Left lung (tissue), 10 donors: ENCODE results near the gene RBP4. TPM values are rescaled to one million over a fixed set of nuclear protein-coding genes. Genes with fewer than 3 reads are reported as not detected.

ENCODE experiments used
- ATAC-seq: fragments of 200-7000 bp; cut with Tn5 transposase; one replicate; pipeline ENCODE4 v1.9.1; 2020; ENCODE audit warnings: moderate library complexity
- DNase-seq, 4 donors: peaks; one replicate each; pipeline ENCODE4 v3.0.0-alpha.2; 2013 to 2020
- H3K27ac ChIP-seq, 2 donors: fragments of 200-600 bp; sonication (generic) in 1 of 2; one replicate each; pipeline versions ENCODE4 v1.5.0 to v1.8.0; 2020 to 2021
- H3K27me3 ChIP-seq, 2 donors: fragments of 200-600 bp; sonication (generic) in 1 of 2; one replicate each; pipeline versions ENCODE4 v1.5.0 to v1.8.0; 2020 to 2021
- H3K36me3 ChIP-seq, 2 donors: fragments of 200-600 bp; sonication (generic) in 1 of 2; one replicate each; pipeline versions ENCODE4 v1.5.0 to v1.8.0; 2020 to 2021
- H3K4me1 ChIP-seq, 2 donors: fragments of 200-600 bp; one replicate each; pipeline ENCODE4 v1.8.0; 2021
- H3K4me3 ChIP-seq, 2 donors: fragments of 200-600 bp; sonication (generic) in 1 of 2; one replicate each; pipeline versions ENCODE4 v1.5.0 to v1.8.0; 2020 to 2021; ENCODE audit warnings: mild to moderate bottlenecking in 1 of 2
- H3K9me3 ChIP-seq, 2 donors: fragments of 200-600 bp; sonication (generic) in 1 of 2; one replicate each; pipeline versions ENCODE4 v1.5.0 to v1.8.0; 2020 to 2021
- CTCF ChIP-seq, 2 donors: fragments of 200-600 bp; sonication (generic) in 1 of 2; IDR thresholded peaks; one replicate each; pipeline versions ENCODE4 v1.5.0 to v1.8.0; 2021; ENCODE audit warnings: antibody characterized with exemption in 2 of 2
- intact Hi-C, 2 donors: fragments of 100-400 bp; cut with DNase I; formaldehyde crosslinking; loops; one replicate each; pipeline versions ENCODE4 v1.11.2 to v1.14.2; 2022
- polyA plus RNA-seq, 6 donors: library from polyadenylated mRNA; unstranded; fragments of 120-200 nt; gene quantifications; one replicate each; pipeline ENCODE4 v1.2.1, GENCODE V29; 2013; ENCODE audit not compliant: insufficient read length in 6 of 6
- total RNA-seq, 2 donors: library from RNA; stranded (reverse); fragmentation: NEBNext Ultra II Directional; extraction: Animal tissue kit (Norgen Biotek cat#: 25700); gene quantifications; one replicate each; pipeline ENCODE4 v1.2.1, GENCODE V29; 2021
- donor health status: DM: no; HTN: yes; CAD: no.
- donor health status: DM: no; HTN: no; CAD: no.

RBP4 gene
- total and polyA plus RNA-seq, 8 donors, result 0.34 to 18.4 (median 1.4) TPM

GRCh38 chr10:93613126-93613525 is 12.1 kb upstream of the RBP4 start:
- DNase-seq (no peak), ATAC-seq (no peak)
- Histone ChIP-seq H3K9me3 (no peaks in the 10 kb centered on the region), H3K4me1 (no peaks in the 10 kb centered on the region), H3K27me3 (peaks cover 0 to 16% of the 10 kb centered on the region in 2 donors), H3K4me3 (no peak overlapping the region), H3K36me3 (no peaks in the 10 kb centered on the region), H3K27ac (no peak overlapping the region)
- no peak for TF ChIP-seq CTCF (IDR thresholded peaks at IDR 0.05)
- intact Hi-C loops, result no loop called here

GRCh38 chr10:93612311-93612710 is 11.3 kb upstream of the RBP4 start, which contains the start of gene PDE6C:
TSS of gene PDE6C (plus strand) at chr10:93612537. CDS start at chr10:93612726, 189 bp downstream.
- ATAC-seq, result no peak

GRCh38 chr10:93608421-93608820 is 7.4 kb upstream of the RBP4 start:
- no peak for TF ChIP-seq CTCF (IDR thresholded peaks at IDR 0.05)
- Histone ChIP-seq H3K9me3 (no peaks in the 10 kb centered on the region), H3K27me3 (peaks cover 10 to 44% of the 10 kb centered on the region in 2 donors), H3K4me1 (no peaks in the 10 kb centered on the region), H3K36me3 (no peaks in the 10 kb centered on the region), H3K27ac (no peak overlapping the region), H3K4me3 (no peak overlapping the region)
- DNase-seq, result no peak
- ATAC-seq, result no peak
- intact Hi-C loops, result no loop called here

More at GRCh38 chr10:93612311-93612710, 11.3 kb upstream of the RBP4 start, which contains the start of gene PDE6C:
- intact Hi-C loops, result no loop called here
- no peak within 1 kb of the TSS for H3K4me3 ChIP-seq
- H3K9me3 ChIP-seq, result no peaks in the 10 kb centered on the region
- DNase-seq, result no peak
- H3K27me3 ChIP-seq, result peaks cover 0 to 19% of the 10 kb centered on the region in 2 donors
- H3K4me1 ChIP-seq, result no peaks in the 10 kb centered on the region
- no peaks in the 10 kb centered on the region for H3K36me3 ChIP-seq
- TF ChIP-seq CTCF (IDR thresholded peaks at IDR 0.05), result no peak
- no peak within 1 kb of the TSS for H3K27ac ChIP-seq

GRCh38 chr10:93604146-93604545 is 3.1 kb upstream of the RBP4 start:
- DNase-seq (no peak), ATAC-seq (no peak)
- Histone ChIP-seq H3K27ac (no peak overlapping the region), H3K9me3 (no peaks in the 10 kb centered on the region), H3K4me3 (no peak overlapping the region), H3K27me3 (peaks cover 38 to 71% of the 10 kb centered on the region in 2 donors), H3K36me3 (no peaks in the 10 kb centered on the region), H3K4me1 (peaks cover 6 to 16% of the 10 kb centered on the region in 2 donors)
- TF ChIP-seq CTCF (IDR thresholded peaks at IDR 0.05), result no peak
- intact Hi-C loops, result no loop called here

- no peaks in the 10 kb centered on the region for H3K36me3 ChIP-seq
- DNase-seq (no peak), ATAC-seq (no peak)
- H3K9me3 ChIP-seq, result no peaks in the 10 kb centered on the region
- no peak overlapping the region for H3K27ac ChIP-seq
- intact Hi-C loops, result no loop called here
- peaks cover 38 to 74% of the 10 kb centered on the region in 2 donors for H3K27me3 ChIP-seq
- no peak overlapping the region for H3K4me3 ChIP-seq
- peaks cover 6 to 16% of the 10 kb centered on the region in 2 donors for H3K4me1 ChIP-seq
- no peak for TF ChIP-seq CTCF (IDR thresholded peaks at IDR 0.05)
Measured at GRCh38 chr10:93603023-93603422, 2.0 kb upstream of the RBP4 start.
